Transverse colon (tissue), 4 donors: Measurements from ENCODE around the gene DNAH11.

Source experiments
- CTCF ChIP-seq, 5 experiments: fragments of 200-600 bp in 3 of 5; fragments of 450-650 bp in 2 of 5; sonication (generic) in 3 of 5; IDR thresholded peaks; 1 replicate in 2 of 5; 2 replicates in 3 of 5; pipeline ENCODE4 v1.5.1; 2016 to 2017; ENCODE audit warnings: antibody characterized with exemption in 5 of 5, inconsistent platforms in 3 of 5, mild to moderate bottlenecking in 2 of 5, moderate library complexity in 1 of 5
- EP300 ChIP-seq: sonication (generic); formaldehyde crosslinking; IDR thresholded peaks from one replicate; pipeline ENCODE4 v1.6.1; 2017; ENCODE audit warnings: antibody characterized with exemption, low read depth
- POLR2AphosphoS5 ChIP-seq, 3 donors: sonication (generic); formaldehyde crosslinking; IDR thresholded peaks; one replicate each; pipeline ENCODE4 v1.6.1; 2016; ENCODE audit warnings: antibody characterized with exemption in 3 of 3

- TF ChIP-seq CTCF (IDR thresholded peaks at IDR 0.05) (no peak), EP300 (no peak), POLR2AphosphoS5 (IDR thresholded peaks at IDR 0.05) (no peak)
Observed at GRCh38 chr7:21910253-21910652, 367.4 kb downstream of the DNAH11 start.
